Measurements from ENCODE around the gene PODNL1.
A peak's percentile ranks its signal among the peaks of the same experiment; 100 is the strongest.
"Not testable (repeated sequence)": the region's sequence is repeated elsewhere in the genome, so short reads cannot be mapped to it uniquely, and the experiment has no call there.

PODNL1 gene

DNA sequence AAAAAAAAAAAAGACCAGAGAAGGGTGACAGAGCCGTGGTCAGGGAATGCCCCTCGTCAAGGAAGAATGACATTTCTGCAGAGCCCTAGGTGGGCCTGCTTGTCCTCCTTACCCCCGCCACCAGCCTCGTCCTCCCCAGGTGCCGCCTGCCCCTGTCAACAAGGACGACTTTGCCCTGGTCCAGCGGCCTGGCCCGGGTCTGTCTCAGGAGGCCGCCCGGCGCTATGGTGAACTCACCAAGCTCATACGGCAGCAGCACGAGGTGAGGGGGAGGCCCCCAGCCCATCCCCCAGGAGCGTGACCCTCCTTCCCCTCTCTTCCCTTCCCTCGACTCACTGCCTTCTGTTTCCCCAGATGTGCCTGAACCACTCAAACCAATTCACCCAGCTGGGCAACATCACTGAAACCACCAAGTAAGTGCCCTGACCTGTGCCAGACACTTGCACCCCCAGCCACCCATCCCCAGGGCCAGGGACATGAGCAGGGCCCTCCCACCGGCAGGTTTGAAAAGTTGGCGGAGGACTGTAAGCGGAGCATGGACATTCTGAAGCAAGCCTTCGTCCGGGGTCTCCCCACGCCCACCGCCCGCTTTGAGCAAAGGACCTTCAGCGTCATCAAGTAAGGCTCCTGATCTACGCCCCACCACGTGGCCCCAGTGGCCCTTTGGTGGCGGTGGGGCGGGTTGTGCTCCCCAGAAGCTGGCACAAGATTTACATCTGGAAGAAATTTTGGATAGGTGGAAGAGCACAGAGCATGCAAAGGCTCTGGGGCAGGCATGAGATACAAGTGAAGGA is 14.8 kb downstream of the PODNL1 start:
- DNase-seq: no peak

DNA sequence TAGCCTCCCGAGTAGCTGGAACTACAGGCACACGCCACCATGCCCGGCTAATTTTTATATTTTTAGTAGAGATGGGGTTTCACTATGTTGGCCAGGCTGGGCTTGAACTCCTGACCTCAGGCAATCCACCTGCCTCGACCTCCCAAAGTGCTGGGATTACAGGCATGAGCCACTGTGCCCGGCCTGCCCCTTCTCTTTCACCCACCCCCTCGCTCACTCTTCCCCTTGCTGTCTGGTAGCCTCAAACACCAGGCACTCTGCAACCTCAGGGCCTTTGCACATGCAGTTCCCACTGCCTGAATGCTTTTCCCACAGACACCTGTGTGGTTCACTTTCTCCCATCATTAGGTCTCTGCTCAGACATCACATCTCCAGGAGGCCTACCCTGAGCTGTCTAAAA is 16.1 kb downstream of the PODNL1 start:
- DNase-seq: not testable (repeated sequence)

DNA sequence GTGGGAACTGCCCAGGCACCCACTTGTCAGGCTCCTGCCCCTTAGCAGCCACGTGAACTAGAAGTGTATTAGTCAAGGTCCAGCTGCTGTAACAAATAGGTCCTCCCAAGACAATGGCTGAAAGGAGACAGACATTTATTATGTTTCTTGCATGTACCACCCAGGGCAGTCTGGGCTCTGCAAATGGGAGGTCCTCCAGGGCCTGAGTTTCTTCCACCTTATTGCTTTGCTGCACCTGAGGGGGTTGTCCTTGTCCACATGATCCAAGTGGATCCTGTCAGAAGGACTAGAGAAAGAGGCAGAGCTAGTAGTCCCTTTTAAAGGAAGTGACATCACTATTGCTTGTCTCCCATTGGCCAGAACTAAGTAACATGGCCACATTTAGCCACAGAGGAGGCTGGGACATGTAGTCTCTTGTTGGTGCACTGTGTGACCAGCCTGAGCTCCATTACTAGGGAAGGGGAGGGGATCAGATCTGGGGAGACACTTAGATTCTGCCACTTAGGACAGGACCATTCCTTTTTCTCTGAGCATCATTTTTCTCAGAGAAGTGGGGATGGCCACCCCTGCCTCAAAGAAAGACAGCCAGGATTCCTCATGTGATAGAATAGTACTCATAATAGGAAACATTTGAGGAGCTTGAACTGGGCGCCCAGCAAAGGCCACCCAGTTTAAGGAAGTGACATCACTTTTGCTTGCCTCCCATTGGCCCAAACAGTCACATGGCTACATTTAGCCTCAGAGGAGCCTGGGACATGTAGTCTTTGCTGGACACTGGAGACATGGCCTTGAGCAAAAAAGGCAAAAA is 17.1 kb downstream of the PODNL1 start:
- peak; percentile 51 for DNase-seq

DNA sequence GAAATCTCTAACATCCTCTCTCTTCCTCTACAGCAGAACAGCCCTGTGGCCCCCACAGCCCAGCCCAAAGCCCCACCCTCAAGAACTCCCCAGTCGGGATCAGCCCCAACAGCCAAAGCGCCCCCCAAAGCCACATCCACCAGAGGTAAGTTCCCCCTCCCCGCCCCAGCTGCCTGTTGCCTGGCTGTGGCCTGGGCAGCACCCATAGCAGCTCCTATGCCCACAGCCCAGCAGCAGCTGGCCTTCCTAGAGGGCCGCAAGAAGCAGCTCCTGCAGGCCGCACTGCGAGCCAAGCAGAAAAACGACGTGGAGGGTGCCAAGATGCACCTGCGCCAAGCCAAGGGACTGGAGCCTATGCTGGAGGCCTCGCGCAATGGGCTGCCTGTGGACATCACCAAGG is 17.7 kb downstream of the PODNL1 start:
- no peak for DNase-seq

DNA sequence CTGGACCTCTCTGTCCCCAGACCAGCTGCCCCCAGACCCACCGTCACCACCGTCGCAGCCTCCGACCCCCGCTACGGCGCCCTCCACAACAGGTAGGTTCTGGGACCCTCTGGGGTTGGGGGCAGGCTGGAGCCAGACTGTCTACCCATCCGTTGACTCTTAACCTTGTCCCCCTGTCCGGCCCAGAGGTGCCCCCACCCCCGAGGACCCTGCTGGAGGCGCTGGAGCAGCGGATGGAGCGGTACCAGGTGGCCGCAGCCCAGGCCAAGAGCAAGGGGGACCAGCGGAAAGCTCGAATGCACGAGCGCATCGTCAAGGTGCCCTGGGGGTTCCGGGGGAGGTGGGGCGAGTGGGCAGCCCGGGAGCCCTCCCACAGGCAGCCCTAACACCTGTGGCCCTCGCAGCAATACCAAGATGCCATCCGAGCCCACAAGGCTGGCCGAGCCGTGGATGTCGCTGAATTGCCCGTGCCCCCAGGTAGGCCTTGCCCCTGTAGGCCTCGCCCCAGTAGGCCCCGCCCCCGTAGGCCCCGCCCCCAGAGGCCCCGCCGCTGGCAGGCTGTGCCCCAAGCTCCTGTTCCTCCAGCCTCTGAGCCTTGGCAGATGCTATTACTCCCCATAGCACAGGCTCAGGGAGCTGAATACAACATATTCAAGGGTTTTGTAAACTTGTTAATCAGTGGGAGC is 19.3 kb downstream of the PODNL1 start:
- DNase-seq: no peak

DNA sequence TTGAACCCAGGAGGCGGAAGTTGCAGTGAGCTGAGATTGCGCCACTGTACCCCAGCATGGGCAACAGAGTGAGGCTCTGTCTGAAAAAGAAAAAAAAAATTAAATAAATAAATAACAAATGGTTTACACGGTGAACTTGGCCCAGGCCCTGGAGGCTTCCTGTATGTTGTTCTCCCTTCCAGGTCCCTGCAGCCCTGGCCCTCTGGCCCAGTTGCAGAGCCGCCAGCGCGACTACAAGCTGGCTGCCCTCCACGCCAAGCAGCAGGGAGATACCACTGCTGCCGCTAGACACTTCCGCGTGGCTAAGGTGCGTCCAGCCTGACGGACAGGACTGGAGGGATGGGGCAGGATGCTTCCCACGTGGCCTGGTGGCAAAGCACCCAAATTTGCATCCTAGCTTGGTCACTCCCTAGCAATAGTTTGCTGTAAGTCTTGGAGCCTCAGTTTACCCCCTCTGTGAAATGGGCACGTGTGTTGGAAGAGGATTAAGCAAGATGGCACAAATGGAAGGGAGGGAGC is 20.3 kb downstream of the PODNL1 start:
- DNase-seq: no peak

DNA sequence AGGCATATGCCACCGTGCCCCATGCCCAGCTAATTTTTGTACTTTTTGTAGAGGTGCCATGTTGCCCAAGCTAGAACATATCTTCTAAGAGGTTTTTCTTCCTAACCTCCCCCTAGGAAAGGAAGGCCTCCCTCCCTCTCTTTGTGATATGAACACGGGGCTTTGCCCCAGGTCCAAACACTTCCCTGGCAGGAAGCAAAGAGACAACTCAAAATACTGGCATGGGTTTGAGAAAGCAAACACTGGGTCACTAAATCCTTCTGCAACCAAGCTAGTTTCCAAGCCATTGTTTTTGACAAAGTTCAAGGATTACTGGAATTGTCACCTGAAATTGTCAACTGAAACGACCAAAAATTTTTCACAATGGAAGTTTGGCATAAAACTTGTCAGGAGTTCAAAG is 23.4 kb downstream of the PODNL1 start:
- DNase-seq: no peak

DNA sequence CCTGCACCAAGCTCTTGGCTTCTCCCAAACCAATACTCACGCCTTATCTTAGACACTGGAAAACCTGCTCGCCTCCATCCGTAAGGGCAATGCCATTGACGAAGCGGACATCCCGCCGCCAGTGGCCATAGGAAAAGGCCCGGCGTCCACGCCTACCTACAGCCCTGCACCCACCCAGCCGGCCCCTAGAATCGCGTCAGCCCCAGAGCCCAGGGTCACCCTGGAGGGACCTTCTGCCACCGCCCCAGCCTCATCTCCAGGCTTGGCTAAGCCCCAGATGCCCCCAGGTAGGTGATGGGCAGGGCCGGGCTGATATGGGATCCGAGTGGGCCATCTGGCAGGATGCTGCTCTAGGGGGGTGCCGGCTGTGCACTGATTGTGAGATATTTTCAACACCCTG is 24.9 kb downstream of the PODNL1 start:
- DNase-seq: no peak

DNA sequence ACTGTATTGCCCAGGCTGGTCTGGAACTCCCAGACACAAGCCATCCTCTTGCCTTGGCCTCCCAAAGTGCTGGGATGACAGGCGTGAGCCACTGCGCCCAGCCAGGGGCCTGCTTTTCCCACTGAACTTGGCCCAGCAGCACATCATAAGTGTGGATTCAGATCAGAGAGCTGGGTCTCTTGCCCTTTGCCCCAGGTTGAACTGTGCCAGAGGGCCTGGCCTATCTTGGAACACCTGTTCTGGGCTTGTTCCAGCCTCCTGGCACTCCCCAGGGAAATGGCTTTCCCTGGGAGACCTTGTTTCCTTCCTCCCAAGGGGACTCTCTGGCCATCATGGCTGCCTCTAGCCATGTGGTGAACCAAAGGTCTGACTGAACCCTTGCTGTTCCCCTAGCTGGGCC is 28.8 kb downstream of the PODNL1 start:
- no peak for DNase-seq

DNA sequence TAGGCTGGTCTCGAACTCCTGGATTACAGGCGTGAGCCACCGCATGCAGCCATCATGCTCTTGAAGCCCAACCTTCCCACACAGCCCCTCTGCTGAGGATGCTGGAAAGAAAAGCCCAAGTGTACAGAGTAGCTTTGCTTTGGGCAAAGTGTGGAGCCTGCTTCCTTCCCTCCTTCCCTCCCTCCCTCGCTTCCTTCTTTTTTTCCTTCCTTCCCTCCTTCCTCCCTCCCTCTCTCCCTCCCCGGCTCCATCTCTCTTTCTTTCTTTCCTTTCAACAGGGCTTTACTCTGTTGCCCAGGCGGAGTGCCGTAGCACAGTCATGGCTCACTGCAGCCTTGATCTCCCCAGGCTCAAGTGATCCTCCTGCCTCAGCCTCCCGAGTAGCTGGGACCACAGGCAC is 29.5 kb downstream of the PODNL1 start:
- DNase-seq: no peak

DNA sequence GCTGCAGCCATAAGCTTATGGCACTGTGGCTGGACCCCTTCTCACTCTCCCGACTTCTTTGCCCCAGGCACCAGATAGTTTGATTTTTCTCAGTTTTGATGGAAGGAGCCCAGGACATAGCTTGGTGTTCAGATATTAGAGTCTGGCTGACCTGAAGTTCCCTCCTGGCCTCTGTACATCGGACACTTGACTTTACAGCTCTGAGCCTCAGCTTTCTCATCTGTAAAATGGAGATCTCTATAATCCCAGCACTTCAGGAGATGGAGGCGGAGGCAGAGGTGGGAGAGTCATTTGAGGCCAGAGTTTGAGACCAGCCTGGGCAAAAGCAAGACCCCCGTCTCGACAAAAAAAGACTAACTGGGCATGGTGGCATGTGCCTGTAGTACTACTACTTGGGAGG is 31.3 kb downstream of the PODNL1 start:
- no peak for DNase-seq

DNA sequence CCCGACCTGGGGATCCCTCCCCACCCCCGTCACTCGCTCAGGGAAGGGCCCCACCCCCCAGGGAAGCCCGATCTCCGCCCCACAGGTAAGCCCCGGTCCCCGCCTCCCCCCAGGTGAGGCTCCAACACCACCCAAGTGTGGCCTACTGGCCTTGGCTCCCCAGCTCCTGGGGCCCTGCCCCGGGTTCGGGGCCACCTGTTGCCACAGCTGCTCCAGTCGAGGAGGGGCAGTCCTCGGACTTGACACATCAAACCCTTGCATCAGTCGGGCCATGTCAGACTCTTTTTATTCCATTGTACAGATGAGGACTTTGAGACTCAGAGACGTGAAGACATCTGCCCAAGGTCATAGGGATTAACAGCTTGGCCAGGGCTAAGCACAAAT is 31.7 kb downstream of the PODNL1 start:
- DNase-seq: peak; percentile 47

DNA sequence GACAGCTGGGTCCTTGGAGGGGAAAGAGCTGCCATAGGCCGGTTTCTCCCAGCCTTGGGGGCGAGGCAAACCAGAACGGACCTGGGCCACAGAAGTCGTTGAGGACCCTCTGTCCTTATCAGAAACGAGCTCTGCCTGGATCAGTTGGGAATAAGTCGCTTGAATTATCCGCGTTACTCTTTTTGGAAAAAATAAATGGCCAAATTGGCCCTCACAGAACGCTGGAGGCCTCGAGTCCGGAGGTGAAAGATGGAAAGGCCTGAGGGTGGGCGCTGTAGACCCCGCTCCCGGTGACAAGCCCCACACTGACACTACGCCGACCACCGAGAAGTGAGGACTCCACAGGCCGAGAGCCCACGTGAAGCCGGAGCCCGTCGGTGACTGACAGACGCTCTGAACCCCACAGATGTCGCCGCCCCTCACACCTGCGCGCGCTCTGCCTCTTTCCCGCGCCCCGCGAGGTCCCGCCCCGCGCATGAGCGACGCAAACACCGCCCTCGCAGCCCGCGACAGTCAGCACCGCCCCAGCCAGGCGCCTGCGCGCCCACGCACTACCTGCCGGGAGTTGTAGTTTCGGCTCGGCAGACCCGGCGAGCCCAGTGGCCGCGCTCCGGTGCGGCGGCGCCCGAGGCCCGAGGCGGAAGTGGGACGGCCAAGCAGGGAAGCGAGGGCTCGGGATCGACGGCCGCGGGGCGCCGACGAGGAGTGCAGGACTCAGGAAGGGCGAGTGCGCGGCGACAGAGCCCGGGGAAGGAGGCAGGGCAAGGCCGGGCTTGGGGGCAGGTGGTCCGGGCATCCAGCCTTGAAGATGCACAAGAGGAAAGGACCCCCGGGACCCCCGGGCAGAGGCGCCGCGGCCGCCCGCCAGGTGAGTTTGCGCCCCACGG is 32.3 kb downstream of the PODNL1 start, which contains the start of the genes BRME1 and CC2D1A:
BRME1 (minus strand) TSS at position 484 of the 887 bp plus-strand sequence. CDS start 1,225 bp downstream, outside the sequence.
CC2D1A (plus strand) TSS at position 568 of the 887 bp plus-strand sequence; CDS start at position 809, 241 bp downstream.
- peak; percentile 95 for DNase-seq

DNA sequence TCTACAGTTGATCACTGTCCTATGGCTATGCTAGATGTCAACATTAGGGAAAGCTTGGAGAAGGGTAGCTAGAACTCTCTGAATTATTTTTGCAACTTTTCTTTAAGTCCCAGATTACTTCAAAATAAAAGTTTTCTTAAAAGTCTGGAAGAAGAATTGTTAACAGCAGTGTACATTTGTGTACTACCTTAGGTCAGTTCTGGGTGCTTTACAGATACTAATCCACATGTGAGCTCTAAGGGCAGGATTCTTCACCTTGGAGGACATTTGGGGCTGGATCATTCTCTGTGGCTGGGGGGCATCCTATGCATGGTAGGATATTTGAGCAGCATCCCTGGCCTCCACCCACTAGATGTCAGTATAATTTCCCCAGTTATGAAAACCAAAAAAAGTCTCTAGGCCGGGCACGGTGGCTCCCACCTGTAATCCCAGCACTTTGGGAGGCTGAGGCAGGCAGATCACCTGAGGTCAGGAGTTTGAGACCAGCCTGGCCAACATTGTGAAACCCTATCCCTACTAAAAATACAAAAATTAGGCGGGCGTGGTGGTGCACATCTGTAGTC is 35.1 kb downstream of the PODNL1 start:
- DNase-seq: peak; percentile 52

DNA sequence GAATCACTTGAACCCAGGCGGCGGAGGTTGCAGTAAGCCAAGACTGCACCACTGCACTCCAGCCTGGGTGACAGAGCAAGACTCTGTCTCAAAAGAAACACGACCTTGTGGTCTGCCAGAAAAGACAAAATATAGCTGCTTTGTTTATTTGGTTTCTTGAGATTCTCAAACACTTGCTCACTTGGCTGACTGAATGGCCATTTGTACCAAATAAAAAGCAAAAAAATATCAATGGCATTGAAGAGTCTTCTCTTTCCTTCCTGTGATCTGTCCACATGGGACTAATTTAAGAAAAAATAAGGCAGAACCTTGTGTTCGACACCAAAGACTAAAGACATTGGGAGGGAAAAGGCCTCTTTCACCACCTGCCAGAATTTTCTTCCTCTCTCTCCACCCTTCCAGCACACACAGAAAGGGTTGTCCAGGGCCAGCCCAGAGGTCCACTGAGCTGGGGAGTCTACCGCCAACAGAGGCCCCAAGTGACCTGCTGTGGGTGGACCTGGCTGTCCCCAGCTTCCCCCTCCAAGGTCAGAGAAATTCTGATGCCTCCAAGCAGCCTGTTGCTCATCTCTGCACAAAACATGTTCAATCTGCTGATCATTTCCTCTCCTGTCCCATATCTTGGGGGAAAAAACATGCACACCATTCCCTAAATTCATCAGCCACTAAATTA is 38.2 kb downstream of the PODNL1 start:
- DNase-seq: no peak

DNA sequence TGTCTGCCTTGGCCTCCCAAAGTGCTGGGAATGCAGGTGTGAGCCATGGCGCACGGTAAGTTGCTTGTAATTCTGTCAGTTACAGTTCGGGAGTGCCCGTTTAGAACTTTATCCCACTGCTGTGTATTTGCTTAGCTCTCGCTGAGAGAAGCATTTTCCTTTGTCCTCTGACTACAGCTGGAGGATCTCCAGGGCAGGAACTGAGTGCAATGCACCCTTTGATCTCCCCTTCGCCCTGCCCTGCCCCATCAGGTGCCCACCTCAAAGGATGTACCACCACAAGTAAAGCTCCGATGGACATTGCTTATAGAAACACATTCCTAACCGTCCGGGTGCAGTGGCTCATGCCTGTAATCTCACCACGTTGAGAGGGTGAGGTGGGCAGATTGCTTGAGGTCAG is 38.8 kb downstream of the PODNL1 start:
- no peak for DNase-seq

DNA sequence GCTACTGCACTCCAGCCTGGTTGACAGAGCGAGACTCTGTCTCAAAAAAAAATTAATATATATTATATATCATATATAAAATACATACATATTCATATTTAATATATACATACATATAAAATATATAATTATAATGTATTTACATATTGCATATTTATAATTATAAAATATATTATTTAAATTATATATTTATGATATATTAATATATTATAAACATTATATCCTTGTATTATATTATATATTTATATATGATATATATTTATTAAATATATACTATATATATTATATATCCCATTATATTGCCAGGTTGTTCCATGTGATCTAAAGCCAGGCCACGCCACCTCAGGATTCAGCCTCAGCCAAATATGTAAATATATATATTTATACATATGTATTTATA is 42.0 kb downstream of the PODNL1 start:
- DNase-seq: no peak

DNA sequence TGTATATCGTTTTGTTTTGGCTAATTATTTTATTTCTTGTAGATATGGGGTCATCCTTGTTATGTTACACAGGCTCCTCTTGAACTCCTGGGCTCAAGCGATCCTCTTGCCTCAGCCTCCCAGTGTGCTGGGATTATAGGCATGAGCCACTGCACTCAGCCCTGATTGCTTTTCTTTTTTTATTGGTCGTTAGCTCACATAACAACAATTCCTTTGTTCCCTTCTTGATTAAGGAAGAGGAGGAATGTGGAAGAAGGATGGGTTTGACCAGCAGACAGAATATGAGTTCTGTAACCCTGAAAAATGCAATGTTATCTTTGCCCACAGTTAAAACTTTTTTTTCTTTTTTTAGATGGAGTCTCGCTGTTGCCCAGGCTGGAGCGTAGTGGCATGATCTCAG is 43.7 kb downstream of the PODNL1 start:
- DNase-seq: no peak

DNA sequence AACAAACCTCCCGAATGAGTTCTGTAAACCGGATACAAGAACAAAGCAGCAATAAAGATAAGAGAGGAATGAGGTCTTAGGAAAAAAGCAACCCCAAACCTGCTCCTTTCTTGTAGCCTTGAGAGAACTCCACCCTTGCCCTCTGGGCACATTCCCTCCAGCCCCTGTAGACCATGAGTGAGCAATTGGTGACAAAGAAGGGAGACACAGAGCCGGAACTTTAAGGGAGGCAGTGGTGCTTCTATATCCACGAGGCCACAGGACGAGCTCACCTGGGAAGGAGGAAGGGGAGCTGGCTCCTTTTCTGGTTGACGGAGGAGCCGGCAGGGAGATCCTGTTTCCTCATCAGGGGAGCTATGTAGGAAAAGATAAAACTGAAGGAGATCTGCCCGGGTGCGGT is 45.3 kb downstream of the PODNL1 start:
- DNase-seq: no peak

DNA sequence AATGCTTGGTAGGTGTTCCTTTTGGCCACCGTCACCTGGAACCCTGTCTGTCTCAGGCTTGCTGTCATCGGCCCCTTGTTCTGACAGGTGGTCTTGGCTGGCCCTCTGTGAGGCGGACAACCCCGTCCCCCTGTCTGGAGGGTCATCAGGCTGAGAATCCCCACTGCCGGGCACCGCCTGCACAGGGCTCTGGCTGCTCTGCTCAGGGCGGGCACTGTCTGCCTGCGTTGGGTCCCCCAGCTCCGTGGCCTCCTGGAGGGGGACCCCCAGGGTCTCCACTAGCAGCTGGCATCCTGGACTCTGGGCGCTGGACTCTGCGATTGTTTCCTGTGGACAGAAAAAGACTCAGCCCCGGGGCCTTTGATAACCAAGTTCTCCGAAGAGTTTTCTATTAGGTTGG is 48.1 kb downstream of the PODNL1 start:
- no peak for DNase-seq

DNA sequence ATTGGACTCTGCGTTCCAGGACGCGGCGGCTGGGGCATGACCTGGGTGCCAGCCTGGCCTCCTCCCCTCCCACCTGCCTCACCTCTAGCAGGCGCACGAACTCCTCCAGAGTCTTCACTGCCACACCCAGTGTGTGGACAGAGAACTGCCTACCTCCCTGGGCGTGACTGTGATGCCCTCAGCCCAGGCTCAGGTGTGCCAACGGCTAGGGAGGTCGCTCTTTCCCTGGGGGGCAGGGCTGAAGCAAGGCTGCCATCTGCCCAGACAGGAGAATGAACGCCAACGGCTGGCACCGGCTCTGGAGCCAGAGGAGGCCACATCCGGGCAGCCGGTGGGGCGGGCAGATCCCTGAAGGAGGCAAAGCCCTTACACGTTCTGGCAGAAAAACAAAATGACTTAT is 49.9 kb downstream of the PODNL1 start:
- no peak for DNase-seq

All from CD4-positive, alpha-beta T cell treated with Interleukin-10 for 1 hour (primary cell).